Common myeloid progenitor, CD34-positive (primary cell): ENCODE data around the gene UBFD1.

Source experiments
- CTCF ChIA-PET: fragments of 350-600 bp; sonication (Branson Sonifier 250); formaldehyde crosslinking; loops from one replicate; lab custom pipeline; 2021; ENCODE audit warnings: antibody characterized with exemption; lab: Charles Lee
- POLR2A ChIA-PET: fragments of 350-600 bp; sonication (Branson Sonifier 250); formaldehyde crosslinking; loops from one replicate; lab custom pipeline; 2021; ENCODE audit warnings: antibody characterized with exemption; lab: Charles Lee
- DNase-seq, 3 donors: peaks; one replicate each; pipeline versions ENCODE4 v3.0.0 to v3.0.0-alpha.2; 2013
- H3K27ac ChIP-seq, 2 experiments: 1 replicate in 1 of 2; 2 replicates in 1 of 2; pipeline ENCODE4 v1.7.0; 2013; ENCODE audit warnings: inconsistent platforms in 2 of 2, low read length in 2 of 2, mild to moderate bottlenecking in 2 of 2, low read depth in 1 of 2, moderate library complexity in 1 of 2; ENCODE audit not compliant: severe bottlenecking in 2 of 2, insufficient read depth in 1 of 2, poor library complexity in 1 of 2
- H3K27me3 ChIP-seq, 5 experiments: replicated peaks in 2 of 5; 1 replicate in 3 of 5; 2 replicates in 2 of 5; pipeline versions ENCODE4 v1.6.1 to v1.7.0; 2013; ENCODE audit warnings: low read length in 4 of 5, mild to moderate bottlenecking in 2 of 5, moderate library complexity in 2 of 5, inconsistent platforms in 1 of 5; ENCODE audit not compliant: insufficient read depth in 5 of 5, control insufficient read depth in 4 of 5
- H3K36me3 ChIP-seq, 4 experiments: 1 replicate in 2 of 4; 2 replicates in 2 of 4; pipeline versions ENCODE4 v1.6.1 to v1.7.0; 2013; ENCODE audit warnings: low read length in 3 of 4, control low read depth in 1 of 4, mild to moderate bottlenecking in 1 of 4; ENCODE audit not compliant: control insufficient read depth in 4 of 4, insufficient read depth in 4 of 4
- H3K4me1 ChIP-seq, 4 experiments: 1 replicate in 3 of 4; 2 replicates in 1 of 4; pipeline versions ENCODE4 v1.6.1 to v1.7.1; 2013; ENCODE audit warnings: low read length in 3 of 4, mild to moderate bottlenecking in 3 of 4, control low read depth in 1 of 4, inconsistent platforms in 1 of 4, moderate library complexity in 1 of 4; ENCODE audit not compliant: control insufficient read depth in 4 of 4, insufficient read depth in 4 of 4; ENCODE audit errors: control extremely low read depth in 1 of 4
- H3K4me3 ChIP-seq, 7 experiments: 1 replicate in 4 of 7; 2 replicates in 3 of 7; pipeline versions ENCODE4 v1.5.1 to v1.7.0; 2013; ENCODE audit warnings: mild to moderate bottlenecking in 7 of 7, low read length in 6 of 7, moderate library complexity in 6 of 7, inconsistent platforms in 2 of 7, low read depth in 2 of 7, control low read depth in 1 of 7; ENCODE audit not compliant: insufficient read depth in 4 of 7, control insufficient read depth in 1 of 7; ENCODE audit errors: extremely low read depth in 1 of 7
- H3K9me3 ChIP-seq, 5 experiments: 1 replicate in 4 of 5; 2 replicates in 1 of 5; pipeline versions ENCODE4 v1.6.1 to v1.7.1; 2013; ENCODE audit warnings: low read length in 4 of 5, mild to moderate bottlenecking in 2 of 5, inconsistent platforms in 1 of 5, low read depth in 1 of 5, moderate library complexity in 1 of 5; ENCODE audit not compliant: control insufficient read depth in 4 of 5, insufficient read depth in 2 of 5; ENCODE audit errors: control extremely low read depth in 1 of 5
- WGBS: methylation state at CpG from one replicate; pipeline ENCODE4 v1.1.5; 2013; ENCODE audit not compliant: insufficient coverage; 5-methylcytosine and 5-hydroxymethylcytosine counted together

UBFD1 gene

GRCh38 chr16:23564575-23565363, 7.2 kb downstream of the UBFD1 start:
- Histone ChIP-seq H3K9me3 (no peaks in the 10 kb centered on the region), H3K36me3 (peaks cover 37 to 91% (median 67%) of the 10 kb centered on the region in 4 experiments), H3K4me3 (no peak overlapping the region), H3K27ac (no peak overlapping the region), H3K27me3 (no peaks in the 10 kb centered on the region), H3K4me1 (no peaks in the 10 kb centered on the region)
- ChIA-PET CTCF (no interaction called here), POLR2A (no interaction called here)
- WGBS = 97% methylated on average over 8 of the region's 9 CpGs
- DNase-seq = no peak

GRCh38 chr16:23566724-23567123, 9.2 kb downstream of the UBFD1 start:
- 99% methylated on average over 8 of the region's 8 CpGs for WGBS
- DNase-seq = no peak
- POLR2A ChIA-PET = no interaction called here

DNA sequence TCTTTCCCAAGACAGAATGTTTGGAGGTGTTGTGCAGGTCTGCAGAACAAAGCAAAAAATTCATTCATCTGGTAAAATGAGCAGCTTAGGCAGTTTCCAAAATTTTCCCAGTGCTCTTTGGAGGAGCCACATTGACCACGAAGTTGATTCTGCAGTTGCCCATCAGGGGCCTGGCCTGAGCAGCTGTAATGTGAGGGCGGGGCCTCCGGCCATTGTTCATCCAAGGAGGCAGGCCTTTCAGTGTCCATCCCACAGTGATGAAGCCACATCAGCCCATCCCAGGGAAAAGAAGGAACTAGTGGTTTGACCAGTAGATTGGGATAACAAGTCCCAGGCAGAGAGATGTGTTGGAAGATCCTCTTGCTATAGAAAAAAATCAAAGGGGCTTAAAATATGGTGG, 10.1 kb downstream of the UBFD1 start:
- H3K27me3 ChIP-seq = no peaks in the 10 kb centered on the region
- CTCF ChIA-PET = interaction anchor here (0.6 kb wide), 1 partner anchor 9 kb away, joined by 4 read pairs; no protein-coding TSS in a partner anchor

More at GRCh38 chr16:23566724-23567123, 9.2 kb downstream of the UBFD1 start:
- no peaks in the 10 kb centered on the region for H3K4me1 ChIP-seq
- no peak overlapping the region for H3K27ac ChIP-seq
- CTCF ChIA-PET = interaction anchor here (1.2 kb wide), 1 partner anchor 10 kb away, joined by 3 read pairs; no protein-coding TSS in a partner anchor
- H3K27me3 ChIP-seq = no peaks in the 10 kb centered on the region
- H3K4me3 ChIP-seq = no peak overlapping the region
- H3K36me3 ChIP-seq = peaks cover 26 to 92% (median 71%) of the 10 kb centered on the region in 4 experiments
- no peaks in the 10 kb centered on the region for H3K9me3 ChIP-seq

DNA sequence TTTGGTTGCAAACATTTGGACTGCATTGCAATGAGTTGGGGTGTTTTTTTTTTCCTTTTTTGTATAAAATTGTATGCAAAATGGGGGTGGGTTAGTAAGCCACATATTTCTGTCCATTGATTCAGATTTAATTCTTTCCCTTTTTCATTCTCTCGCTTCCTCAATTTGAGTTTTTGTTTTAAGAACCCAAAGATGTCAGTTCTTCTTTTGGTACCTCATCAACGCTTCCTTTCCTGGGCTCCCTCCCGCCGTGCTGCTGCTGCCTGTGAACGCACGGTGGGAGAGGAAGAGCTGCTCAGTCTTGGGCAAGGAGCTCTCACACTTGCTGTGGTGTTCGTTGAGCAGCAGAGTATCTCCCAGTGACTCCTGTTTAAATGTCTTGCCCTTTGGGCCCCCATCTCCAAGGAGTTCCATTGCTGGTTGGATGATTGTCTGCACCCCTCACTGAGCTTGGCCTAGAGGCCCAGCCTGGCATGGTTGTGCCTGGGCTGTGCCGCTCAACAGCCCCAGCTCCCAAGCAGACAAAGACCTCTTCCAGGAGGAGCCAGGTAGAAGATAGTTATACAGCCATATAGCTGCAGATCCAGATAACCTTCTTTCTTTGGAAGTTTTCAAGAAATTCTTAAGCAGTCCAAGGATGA, 13.6 kb downstream of the UBFD1 start:
- no peak for DNase-seq

More for the DNA sequence above, 10.1 kb downstream of the UBFD1 start:
- no peak for DNase-seq
- no peak overlapping the region for H3K4me3 ChIP-seq
- WGBS = 97% methylated on average over 3 of the region's 3 CpGs
- H3K4me1 ChIP-seq = no peaks in the 10 kb centered on the region
- H3K9me3 ChIP-seq = no peaks in the 10 kb centered on the region
- H3K36me3 ChIP-seq = peaks cover 22 to 92% (median 70%) of the 10 kb centered on the region in 4 experiments
- H3K27ac ChIP-seq = no peak overlapping the region
- POLR2A ChIA-PET = no interaction called here

DNA sequence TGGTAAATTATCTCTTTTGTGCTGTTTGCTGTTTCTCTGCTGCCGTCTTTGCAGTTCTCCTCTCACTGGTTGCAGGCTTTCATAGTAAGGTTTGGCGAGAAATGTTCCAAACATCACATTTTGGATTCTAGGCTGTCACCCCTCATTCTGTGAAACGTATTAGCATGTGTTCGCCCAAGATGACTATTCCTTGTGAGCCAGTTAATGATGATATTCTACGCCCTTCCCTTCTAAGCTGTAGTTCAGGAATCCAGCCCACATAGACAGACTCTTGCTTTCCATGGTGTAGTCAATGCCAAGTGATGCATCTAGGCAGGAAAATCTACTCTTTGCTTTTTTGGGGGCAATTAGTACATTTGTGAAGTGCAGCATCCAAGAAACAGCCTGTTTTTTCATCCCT, 14.4 kb downstream of the UBFD1 start:
- no peaks in the 10 kb centered on the region for H3K27me3 ChIP-seq
- no peak overlapping the region for H3K4me3 ChIP-seq
- no peaks in the 10 kb centered on the region for H3K4me1 ChIP-seq
- ChIA-PET CTCF (interaction anchor here (1.2 kb wide), 1 partner anchor 14 kb away, joined by 4 read pairs; the partner anchor contains the start of gene UBFD1), POLR2A (no interaction called here)
- H3K36me3 ChIP-seq = peaks cover 6 to 76% (median 49%) of the 10 kb centered on the region in 4 experiments
- H3K27ac ChIP-seq = no peak overlapping the region
- no peaks in the 10 kb centered on the region for H3K9me3 ChIP-seq
- DNase-seq = no peak
- WGBS = 100% methylated on average over 4 of the region's 5 CpGs

More for the DNA sequence above, 13.6 kb downstream of the UBFD1 start:
- no peaks in the 10 kb centered on the region for H3K9me3 ChIP-seq
- no peak overlapping the region for H3K4me3 ChIP-seq
- ChIA-PET CTCF (interaction anchor here (2.0 kb wide), 1 partner anchor 13 kb away, joined by 8 read pairs; the partner anchor contains the start of genes EARS2 and UBFD1), POLR2A (interaction anchor here (0.6 kb wide), 1 partner anchor 371 kb away, joined by 3 read pairs; no protein-coding TSS in a partner anchor)
- WGBS = 92% methylated on average over 4 of the region's 8 CpGs
- H3K27me3 ChIP-seq = no peaks in the 10 kb centered on the region
- no peaks in the 10 kb centered on the region for H3K4me1 ChIP-seq
- H3K27ac ChIP-seq = no peak overlapping the region
- peaks cover 8 to 77% (median 53%) of the 10 kb centered on the region in 4 experiments for H3K36me3 ChIP-seq

DNA sequence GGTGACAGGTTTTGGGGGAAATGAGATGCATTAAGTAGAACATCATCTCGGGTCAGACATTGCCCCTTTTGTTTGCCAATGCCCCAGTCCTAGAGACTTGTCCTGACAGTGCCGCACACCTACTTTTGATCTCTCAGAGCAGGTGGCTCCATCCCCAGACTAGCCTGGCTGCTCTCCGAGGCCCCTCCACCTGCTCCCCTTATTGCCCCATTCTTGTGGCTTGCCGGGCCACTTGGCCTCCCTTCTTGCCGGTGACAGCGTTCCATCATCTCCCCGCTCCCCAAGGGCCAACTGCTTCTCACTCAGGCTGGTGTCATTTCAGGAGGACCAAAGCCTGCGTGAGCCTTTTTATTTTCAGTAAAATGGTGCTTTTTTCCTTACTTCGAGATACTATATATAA, 14.9 kb downstream of the UBFD1 start:
- POLR2A ChIA-PET = no interaction called here
- no peaks in the 10 kb centered on the region for H3K9me3 ChIP-seq
- no peak overlapping the region for H3K27ac ChIP-seq
- H3K36me3 ChIP-seq = peaks cover 4 to 71% (median 45%) of the 10 kb centered on the region in 4 experiments
- no peaks in the 10 kb centered on the region for H3K4me1 ChIP-seq
- DNase-seq = no peak
- H3K27me3 ChIP-seq = no peaks in the 10 kb centered on the region
- CTCF ChIA-PET = interaction anchor here (1.2 kb wide), 1 partner anchor 15 kb away, joined by 4 read pairs; the partner anchor contains the start of gene UBFD1
- WGBS = 95% methylated on average over 7 of the region's 9 CpGs
- no peak overlapping the region for H3K4me3 ChIP-seq
